IMR-90 (cell line): ENCODE measurements around the gene CLBA1. TPM values are rescaled to one million over a fixed set of nuclear protein-coding genes. Genes with fewer than 3 reads are reported as not detected.

Experiments
- ATAC-seq: fragments of 200-7000 bp; cut with Tn5 transposase; 2 replicates; pipeline ENCODE4 v1.9.1; 2020; ENCODE audit warnings: low read depth, mild to moderate bottlenecking, moderate library complexity
- BruUV-seq: library from RNA; stranded (reverse); fragments of 400-500 nt; replicated peaks from 2 replicates; lab custom pipeline; 2021; lab: Mats Ljungman, UMichigan
- CTCF ChIA-PET: fragments of 300-600 bp; formaldehyde crosslinking; extraction: SDS; loops from one replicate; lab custom pipeline; 2021; ENCODE audit warnings: antibody characterized with exemption; lab: Yijun Ruan, JAX
- POLR2A ChIA-PET: fragments of 300-600 bp; sonication (Branson Sonifier 250); formaldehyde crosslinking; loops from one replicate; lab custom pipeline; 2022; ENCODE audit warnings: antibody characterized with exemption; ENCODE audit not compliant: unreplicated experiment; lab: Charles Lee
- DNase-seq: peaks from one replicate; pipeline ENCODE4 v3.0.0; 2013
- H2AFZ ChIP-seq: replicated peaks from 2 replicates; pipeline ENCODE3; 2013; ENCODE audit warnings: low read length, mild to moderate bottlenecking; ENCODE audit not compliant: poor library complexity
- H2AK5ac ChIP-seq: 2 replicates; pipeline ENCODE4 v1.6.1; 2013; ENCODE audit warnings: low read depth, low read length, inconsistent platforms
- H2AK9ac ChIP-seq: replicated peaks from 2 replicates; pipeline ENCODE3; 2013; ENCODE audit warnings: mild to moderate bottlenecking, low read depth, low read length, moderate library complexity; ENCODE audit not compliant: poor library complexity
- H2BK120ac ChIP-seq: 2 replicates; pipeline ENCODE4 v1.6.1; 2013; ENCODE audit warnings: low read depth, low read length, inconsistent platforms
- H2BK15ac ChIP-seq: 3 replicates; pipeline ENCODE4 v1.6.1; 2013; ENCODE audit warnings: low read depth, low read length, inconsistent platforms
- H2BK20ac ChIP-seq: 2 replicates; pipeline ENCODE4 v1.6.1; 2013; ENCODE audit warnings: low read depth, mild to moderate bottlenecking, inconsistent platforms, low read length, moderate library complexity
- H2BK5ac ChIP-seq: 2 replicates; pipeline ENCODE4 v1.6.1; 2013; ENCODE audit warnings: mild to moderate bottlenecking, low read depth, low read length, inconsistent platforms; ENCODE audit not compliant: poor library complexity, severe bottlenecking
- H3K14ac ChIP-seq: replicated peaks from 2 replicates; pipeline ENCODE4 v1.6.1; 2013; ENCODE audit warnings: low read depth, low read length, inconsistent platforms
- H3K18ac ChIP-seq: 2 replicates; pipeline ENCODE4 v1.6.1; 2013; ENCODE audit warnings: low read depth, low read length, control low read depth
- H3K23ac ChIP-seq: 2 replicates; pipeline ENCODE4 v1.6.1; 2013; ENCODE audit warnings: low read depth, low read length, inconsistent platforms
- H3K27ac ChIP-seq: 2 replicates; pipeline ENCODE4 v1.5.1; 2013; ENCODE audit warnings: mild to moderate bottlenecking, control low read depth, low read length; ENCODE audit not compliant: insufficient read depth
- H3K27me3 ChIP-seq: 2 replicates; pipeline ENCODE4 v1.6.1; 2013; ENCODE audit warnings: low read length; ENCODE audit not compliant: control insufficient read depth, insufficient read depth
- H3K36me3 ChIP-seq: 2 replicates; pipeline ENCODE4 v1.6.1; 2013; ENCODE audit warnings: low read length, mixed read lengths; ENCODE audit not compliant: control insufficient read depth, insufficient read depth
- H3K4ac ChIP-seq: 2 replicates; pipeline ENCODE4 v1.6.1; 2013; ENCODE audit warnings: low read depth, low read length, inconsistent platforms
- H3K4me1 ChIP-seq: 2 replicates; pipeline ENCODE4 v1.6.1; 2013; ENCODE audit warnings: low read length, mixed read lengths; ENCODE audit not compliant: control insufficient read depth, insufficient read depth
- H3K4me2 ChIP-seq: 2 replicates; pipeline ENCODE4 v1.6.1; 2013; ENCODE audit warnings: low read depth, mild to moderate bottlenecking, control low read depth, low read length, moderate library complexity
- H3K4me3 ChIP-seq: 2 replicates; pipeline ENCODE4 v1.5.1; 2013; ENCODE audit warnings: low read depth, mild to moderate bottlenecking, control low read depth, low read length, moderate library complexity; ENCODE audit not compliant: insufficient read depth
- H3K56ac ChIP-seq: 2 replicates; pipeline ENCODE4 v1.6.1; 2013; ENCODE audit warnings: low read length, inconsistent platforms; ENCODE audit not compliant: insufficient read depth; ENCODE audit errors: extremely low read depth
- H3K79me1 ChIP-seq, 2 experiments: 2 replicates each; pipeline ENCODE4 v1.6.1; 2013; ENCODE audit warnings: low read length in 2 of 2, inconsistent platforms in 1 of 2, low read depth in 1 of 2
- H3K9ac ChIP-seq: 2 replicates; pipeline ENCODE4 v1.6.1; 2013; ENCODE audit warnings: low read depth, low read length, control low read depth
- H3K9me1 ChIP-seq: 2 replicates; pipeline ENCODE4 v1.6.1; 2013; ENCODE audit warnings: low read length, inconsistent platforms; ENCODE audit not compliant: insufficient read depth
- H3K9me3 ChIP-seq: 2 replicates; pipeline ENCODE4 v1.6.1; 2013; ENCODE audit warnings: low read length; ENCODE audit not compliant: control insufficient read depth, insufficient read depth
- H4K20me1 ChIP-seq: 2 replicates; pipeline ENCODE4 v1.6.1; 2013; ENCODE audit warnings: low read length, inconsistent platforms; ENCODE audit not compliant: insufficient read depth
- H4K5ac ChIP-seq: 2 replicates; pipeline ENCODE4 v1.6.1; 2013; ENCODE audit warnings: mild to moderate bottlenecking, low read depth, low read length, control low read depth
- H4K8ac ChIP-seq, 2 experiments: 2 replicates each; pipeline ENCODE4 v1.6.1; 2013; ENCODE audit warnings: low read depth in 2 of 2, low read length in 2 of 2, control low read depth in 1 of 2, inconsistent platforms in 1 of 2
- H4K91ac ChIP-seq: 2 replicates; pipeline ENCODE4 v1.6.1; 2013; ENCODE audit warnings: low read depth, low read length, inconsistent platforms; ENCODE audit not compliant: insufficient read depth
- BHLHE40 ChIP-seq: fragments of 150-350 bp; IDR thresholded peaks from 2 replicates; pipeline ENCODE4 v1.6.1; 2016; ENCODE audit warnings: mild to moderate bottlenecking, low read depth, low read length
- CEBPB ChIP-seq: IDR thresholded peaks from 2 replicates; pipeline ENCODE4 v1.6.1; 2012; ENCODE audit warnings: low read depth, low read length, improper control_type of control experiment
- CHD1 ChIP-seq: IDR thresholded peaks from 2 replicates; pipeline ENCODE4 v1.6.1; 2012; ENCODE audit warnings: low read depth, low read length, improper control_type of control experiment
- CTCF ChIP-seq: conservative IDR thresholded peaks from 2 replicates; pipeline ENCODE4 v1.5.1; 2012; ENCODE audit warnings: mild to moderate bottlenecking, low read depth, low read length, improper control_type of control experiment
- ELK1 ChIP-seq: fragments of 150-350 bp; IDR thresholded peaks from 2 replicates; pipeline ENCODE4 v1.6.1; 2016; ENCODE audit warnings: low read depth, mild to moderate bottlenecking, low read length, moderate library complexity, borderline replicate concordance
- FOS ChIP-seq: fragments of 150-350 bp; IDR thresholded peaks from 2 replicates; pipeline ENCODE4 v1.6.1; 2016; ENCODE audit warnings: low read depth, low read length
- MAFK ChIP-seq: IDR thresholded peaks from 2 replicates; pipeline ENCODE4 v1.6.1; 2012; ENCODE audit warnings: low read depth, low read length, improper control_type of control experiment
- MAZ ChIP-seq: IDR thresholded peaks from 2 replicates; pipeline ENCODE4 v1.6.1; 2012; ENCODE audit warnings: low read depth, mild to moderate bottlenecking, low read length, improper control_type of control experiment, moderate library complexity, borderline replicate concordance
- MXI1 ChIP-seq: IDR thresholded peaks from 2 replicates; pipeline ENCODE4 v1.6.1; 2012; ENCODE audit warnings: low read depth, mild to moderate bottlenecking, low read length, moderate library complexity, borderline replicate concordance
- NFE2L2 ChIP-seq: fragments of 150-350 bp; IDR thresholded peaks from 2 replicates; pipeline ENCODE4 v1.6.1; 2016; ENCODE audit warnings: low read depth, mild to moderate bottlenecking, low read length
- POLR2A ChIP-seq: IDR thresholded peaks from 2 replicates; pipeline ENCODE4 v1.6.1; 2012; ENCODE audit warnings: mild to moderate bottlenecking, low read depth, low read length
- RAD21 ChIP-seq: IDR thresholded peaks from 2 replicates; pipeline ENCODE4 v1.6.1; 2012; ENCODE audit warnings: low read length, improper control_type of control experiment
- RCOR1 ChIP-seq: IDR thresholded peaks from 2 replicates; pipeline ENCODE4 v1.6.1; 2012; ENCODE audit warnings: mild to moderate bottlenecking, low read length, improper control_type of control experiment; ENCODE audit not compliant: insufficient replicate concordance
- RFX5 ChIP-seq: IDR thresholded peaks from 2 replicates; pipeline ENCODE4 v1.8.0; 2012; ENCODE audit warnings: low read depth, mild to moderate bottlenecking, low read length, moderate library complexity
- SMC3 ChIP-seq: fragments of 150-350 bp; IDR thresholded peaks from 2 replicates; pipeline ENCODE4 v1.6.1; 2016; ENCODE audit warnings: low read depth, mild to moderate bottlenecking, antibody characterized with exemption, low read length, moderate library complexity
- USF2 ChIP-seq: fragments of 150-350 bp; IDR thresholded peaks from 2 replicates; pipeline ENCODE4 v1.6.1; 2017; ENCODE audit warnings: mild to moderate bottlenecking, antibody characterized with exemption, low read length, low read depth
- WGBS, 2 experiments: methylation state at CpG; one replicate each; pipeline versions ENCODE4 v1.1.5 to v1.1.7; 2013; ENCODE audit warnings: missing lambda C conversion rate in 2 of 2; ENCODE audit not compliant: insufficient read length in 1 of 2; ENCODE audit errors: extremely low coverage in 2 of 2; 5-methylcytosine and 5-hydroxymethylcytosine counted together
- dilution Hi-C: fragments of 300-500 bp; cut with HindIII; formaldehyde crosslinking; loops from one replicate; pipeline ENCODE4 v1.14.3; 2018; ENCODE audit warnings: low sequenced_read_pairs; ENCODE audit not compliant: unreplicated experiment
- in situ Hi-C: fragments of 300-500 bp; cut with MboI; formaldehyde crosslinking; loops from 3 replicates; pipeline ENCODE4 v1.14.3; 2019; ENCODE audit warnings: low sequenced_read_pairs, inconsistent platforms, mixed read lengths
- intact Hi-C: fragments of 100-400 bp; cut with micrococcal nuclease; formaldehyde crosslinking; loops from 2 replicates; pipeline ENCODE4 v1.10.0; 2022
- polyA plus RNA-seq, 3 experiments: library from polyadenylated mRNA; depleted of rRNA; stranded (reverse); fragments of >200 nt; gene quantifications; 2 replicates each; pipeline ENCODE4 v1.2.3, GENCODE V29; 2012; ENCODE audit warnings: low replicate concordance in 1 of 3
- total RNA-seq: library from RNA; depleted of rRNA; stranded (reverse); fragments of >200 nt; gene quantifications from 2 replicates; pipeline ENCODE4 v1.2.3, GENCODE V29; 2012

Gene CLBA1
- total and polyA plus RNA-seq, 2 of the 4 experiments (the other 2 are of a cell fraction): 2.7 to 6.2 TPM

GRCh38 chr14:104966981-104967385 is 18.6 kb upstream of the CLBA1 start:
- Histone ChIP-seq H3K36me3 (no peaks in the 10 kb centered on the region), H3K18ac (no peak overlapping the region; the same call in 1 of the 2 replicates), H2BK15ac (no peak overlapping the region), H3K27ac (no peak overlapping the region), H3K79me1 (peaks cover 0 to 30% of the 10 kb centered on the region in 2 experiments; a peak in 1 of 4 replicates), H3K9ac (no peak overlapping the region), H4K91ac (no peak overlapping the region), H4K5ac (no peak overlapping the region; the same call in 1 of the 2 replicates), H2AFZ (peak overlapping the region; percentile 95), H2BK120ac (no peak overlapping the region), H4K8ac (peak overlapping the region; percentile 81 to 84; a peak in 2 of 4 replicates), H3K9me1 (peaks cover 3% of the 10 kb centered on the region; the same call in 1 of the 2 replicates), H2BK20ac (no peak overlapping the region), H3K4me1 (peaks cover 21% of the 10 kb centered on the region), H3K56ac (no peak overlapping the region), H4K20me1 (no peaks in the 10 kb centered on the region), H3K14ac (0 out of 2 replicates have a peak overlapping the region, but pooled peaks have one; percentile 71), H3K4ac (no peak overlapping the region), H3K9me3 (no peaks in the 10 kb centered on the region), H3K4me3 (no peak overlapping the region), H2AK5ac (peak overlapping the region; percentile 67; the same call in 1 of the 2 replicates), H2AK9ac (peak overlapping the region; percentile 86), H3K4me2 (no peak overlapping the region; the same call in 1 of the 2 replicates), H3K23ac (no peak overlapping the region), H3K27me3 (peaks cover 2% of the 10 kb centered on the region), H2BK5ac (no peak overlapping the region)
- dilution Hi-C loops: no loop called here
- BruUV-seq: no TSS peak
- intact Hi-C loops: no loop called here
- POLR2A ChIA-PET: no interaction called here
- ATAC-seq (no peak), DNase-seq (no peak)
- no peak for TF ChIP-seq MXI1
- TF ChIP-seq CEBPB: no peak
- TF ChIP-seq USF2: no peak
- TF ChIP-seq ELK1: no peak
- no peak for TF ChIP-seq SMC3
- no peak for TF ChIP-seq RFX5
- TF ChIP-seq CTCF: no peak
- no peak for TF ChIP-seq RAD21
- TF ChIP-seq POLR2A: no peak
- no peak for TF ChIP-seq BHLHE40
- no peak for TF ChIP-seq MAFK
- no peak for TF ChIP-seq NFE2L2
- TF ChIP-seq MAZ: no peak
- TF ChIP-seq RCOR1: no peak
- no peak for TF ChIP-seq CHD1
- TF ChIP-seq FOS: no peak
- in situ Hi-C loops: no loop called here
- CTCF ChIA-PET: no interaction called here
- WGBS, 2 experiments: no CpG with 5 or more reads among the region's 8 CpGs
